IMR-90 (cell line): Measurements from ENCODE around the gene AZGP1. TPM values are rescaled to one million over a fixed set of nuclear protein-coding genes. Genes with fewer than 3 reads are reported as not detected.

Experiments
- ATAC-seq: fragments of 200-7000 bp; cut with Tn5 transposase; 2 replicates; pipeline ENCODE4 v1.9.1; 2020; ENCODE audit warnings: low read depth, mild to moderate bottlenecking, moderate library complexity
- BruUV-seq: library from RNA; stranded (reverse); fragments of 400-500 nt; replicated peaks from 2 replicates; lab custom pipeline; 2021; lab: Mats Ljungman, UMichigan
- CTCF ChIA-PET: fragments of 300-600 bp; formaldehyde crosslinking; extraction: SDS; loops from one replicate; lab custom pipeline; 2021; ENCODE audit warnings: antibody characterized with exemption; lab: Yijun Ruan, JAX
- POLR2A ChIA-PET: fragments of 300-600 bp; sonication (Branson Sonifier 250); formaldehyde crosslinking; loops from one replicate; lab custom pipeline; 2022; ENCODE audit warnings: antibody characterized with exemption; ENCODE audit not compliant: unreplicated experiment; lab: Charles Lee
- DNase-seq: peaks from one replicate; pipeline ENCODE4 v3.0.0; 2013
- H2AFZ ChIP-seq: replicated peaks from 2 replicates; pipeline ENCODE3; 2013; ENCODE audit warnings: low read length, mild to moderate bottlenecking; ENCODE audit not compliant: poor library complexity
- H2AK5ac ChIP-seq: 2 replicates; pipeline ENCODE4 v1.6.1; 2013; ENCODE audit warnings: low read depth, low read length, inconsistent platforms
- H2AK9ac ChIP-seq: replicated peaks from 2 replicates; pipeline ENCODE3; 2013; ENCODE audit warnings: mild to moderate bottlenecking, low read depth, low read length, moderate library complexity; ENCODE audit not compliant: poor library complexity
- H2BK120ac ChIP-seq: 2 replicates; pipeline ENCODE4 v1.6.1; 2013; ENCODE audit warnings: low read depth, low read length, inconsistent platforms
- H2BK15ac ChIP-seq: 3 replicates; pipeline ENCODE4 v1.6.1; 2013; ENCODE audit warnings: low read depth, low read length, inconsistent platforms
- H2BK20ac ChIP-seq: 2 replicates; pipeline ENCODE4 v1.6.1; 2013; ENCODE audit warnings: low read depth, mild to moderate bottlenecking, inconsistent platforms, low read length, moderate library complexity
- H2BK5ac ChIP-seq: 2 replicates; pipeline ENCODE4 v1.6.1; 2013; ENCODE audit warnings: mild to moderate bottlenecking, low read depth, low read length, inconsistent platforms; ENCODE audit not compliant: poor library complexity, severe bottlenecking
- H3K14ac ChIP-seq: replicated peaks from 2 replicates; pipeline ENCODE4 v1.6.1; 2013; ENCODE audit warnings: low read depth, low read length, inconsistent platforms
- H3K18ac ChIP-seq: 2 replicates; pipeline ENCODE4 v1.6.1; 2013; ENCODE audit warnings: low read depth, low read length, control low read depth
- H3K23ac ChIP-seq: 2 replicates; pipeline ENCODE4 v1.6.1; 2013; ENCODE audit warnings: low read depth, low read length, inconsistent platforms
- H3K27ac ChIP-seq: 2 replicates; pipeline ENCODE4 v1.5.1; 2013; ENCODE audit warnings: mild to moderate bottlenecking, control low read depth, low read length; ENCODE audit not compliant: insufficient read depth
- H3K27me3 ChIP-seq: 2 replicates; pipeline ENCODE4 v1.6.1; 2013; ENCODE audit warnings: low read length; ENCODE audit not compliant: control insufficient read depth, insufficient read depth
- H3K36me3 ChIP-seq: 2 replicates; pipeline ENCODE4 v1.6.1; 2013; ENCODE audit warnings: low read length, mixed read lengths; ENCODE audit not compliant: control insufficient read depth, insufficient read depth
- H3K4ac ChIP-seq: 2 replicates; pipeline ENCODE4 v1.6.1; 2013; ENCODE audit warnings: low read depth, low read length, inconsistent platforms
- H3K4me1 ChIP-seq: 2 replicates; pipeline ENCODE4 v1.6.1; 2013; ENCODE audit warnings: low read length, mixed read lengths; ENCODE audit not compliant: control insufficient read depth, insufficient read depth
- H3K4me2 ChIP-seq: 2 replicates; pipeline ENCODE4 v1.6.1; 2013; ENCODE audit warnings: low read depth, mild to moderate bottlenecking, control low read depth, low read length, moderate library complexity
- H3K4me3 ChIP-seq: 2 replicates; pipeline ENCODE4 v1.5.1; 2013; ENCODE audit warnings: low read depth, mild to moderate bottlenecking, control low read depth, low read length, moderate library complexity; ENCODE audit not compliant: insufficient read depth
- H3K56ac ChIP-seq: 2 replicates; pipeline ENCODE4 v1.6.1; 2013; ENCODE audit warnings: low read length, inconsistent platforms; ENCODE audit not compliant: insufficient read depth; ENCODE audit errors: extremely low read depth
- H3K79me1 ChIP-seq, 2 experiments: 2 replicates each; pipeline ENCODE4 v1.6.1; 2013; ENCODE audit warnings: low read length in 2 of 2, inconsistent platforms in 1 of 2, low read depth in 1 of 2
- H3K9ac ChIP-seq: 2 replicates; pipeline ENCODE4 v1.6.1; 2013; ENCODE audit warnings: low read depth, low read length, control low read depth
- H3K9me1 ChIP-seq: 2 replicates; pipeline ENCODE4 v1.6.1; 2013; ENCODE audit warnings: low read length, inconsistent platforms; ENCODE audit not compliant: insufficient read depth
- H3K9me3 ChIP-seq: 2 replicates; pipeline ENCODE4 v1.6.1; 2013; ENCODE audit warnings: low read length; ENCODE audit not compliant: control insufficient read depth, insufficient read depth
- H4K20me1 ChIP-seq: 2 replicates; pipeline ENCODE4 v1.6.1; 2013; ENCODE audit warnings: low read length, inconsistent platforms; ENCODE audit not compliant: insufficient read depth
- H4K5ac ChIP-seq: 2 replicates; pipeline ENCODE4 v1.6.1; 2013; ENCODE audit warnings: mild to moderate bottlenecking, low read depth, low read length, control low read depth
- H4K8ac ChIP-seq, 2 experiments: 2 replicates each; pipeline ENCODE4 v1.6.1; 2013; ENCODE audit warnings: low read depth in 2 of 2, low read length in 2 of 2, control low read depth in 1 of 2, inconsistent platforms in 1 of 2
- H4K91ac ChIP-seq: 2 replicates; pipeline ENCODE4 v1.6.1; 2013; ENCODE audit warnings: low read depth, low read length, inconsistent platforms; ENCODE audit not compliant: insufficient read depth
- BHLHE40 ChIP-seq: fragments of 150-350 bp; IDR thresholded peaks from 2 replicates; pipeline ENCODE4 v1.6.1; 2016; ENCODE audit warnings: mild to moderate bottlenecking, low read depth, low read length
- CEBPB ChIP-seq: IDR thresholded peaks from 2 replicates; pipeline ENCODE4 v1.6.1; 2012; ENCODE audit warnings: low read depth, low read length, improper control_type of control experiment
- CHD1 ChIP-seq: IDR thresholded peaks from 2 replicates; pipeline ENCODE4 v1.6.1; 2012; ENCODE audit warnings: low read depth, low read length, improper control_type of control experiment
- FOS ChIP-seq: fragments of 150-350 bp; IDR thresholded peaks from 2 replicates; pipeline ENCODE4 v1.6.1; 2016; ENCODE audit warnings: low read depth, low read length
- MAFK ChIP-seq: IDR thresholded peaks from 2 replicates; pipeline ENCODE4 v1.6.1; 2012; ENCODE audit warnings: low read depth, low read length, improper control_type of control experiment
- MAZ ChIP-seq: IDR thresholded peaks from 2 replicates; pipeline ENCODE4 v1.6.1; 2012; ENCODE audit warnings: low read depth, mild to moderate bottlenecking, low read length, improper control_type of control experiment, moderate library complexity, borderline replicate concordance
- MXI1 ChIP-seq: IDR thresholded peaks from 2 replicates; pipeline ENCODE4 v1.6.1; 2012; ENCODE audit warnings: low read depth, mild to moderate bottlenecking, low read length, moderate library complexity, borderline replicate concordance
- NFE2L2 ChIP-seq: fragments of 150-350 bp; IDR thresholded peaks from 2 replicates; pipeline ENCODE4 v1.6.1; 2016; ENCODE audit warnings: low read depth, mild to moderate bottlenecking, low read length
- POLR2A ChIP-seq: IDR thresholded peaks from 2 replicates; pipeline ENCODE4 v1.6.1; 2012; ENCODE audit warnings: mild to moderate bottlenecking, low read depth, low read length
- RAD21 ChIP-seq: IDR thresholded peaks from 2 replicates; pipeline ENCODE4 v1.6.1; 2012; ENCODE audit warnings: low read length, improper control_type of control experiment
- RCOR1 ChIP-seq: IDR thresholded peaks from 2 replicates; pipeline ENCODE4 v1.6.1; 2012; ENCODE audit warnings: mild to moderate bottlenecking, low read length, improper control_type of control experiment; ENCODE audit not compliant: insufficient replicate concordance
- RFX5 ChIP-seq: IDR thresholded peaks from 2 replicates; pipeline ENCODE4 v1.8.0; 2012; ENCODE audit warnings: low read depth, mild to moderate bottlenecking, low read length, moderate library complexity
- SMC3 ChIP-seq: fragments of 150-350 bp; IDR thresholded peaks from 2 replicates; pipeline ENCODE4 v1.6.1; 2016; ENCODE audit warnings: low read depth, mild to moderate bottlenecking, antibody characterized with exemption, low read length, moderate library complexity
- WGBS, 2 experiments: methylation state at CpG; one replicate each; pipeline versions ENCODE4 v1.1.5 to v1.1.7; 2013; ENCODE audit warnings: missing lambda C conversion rate in 2 of 2; ENCODE audit not compliant: insufficient read length in 1 of 2; ENCODE audit errors: extremely low coverage in 2 of 2; 5-methylcytosine and 5-hydroxymethylcytosine counted together
- dilution Hi-C: fragments of 300-500 bp; cut with HindIII; formaldehyde crosslinking; loops from one replicate; pipeline ENCODE4 v1.14.3; 2018; ENCODE audit warnings: low sequenced_read_pairs; ENCODE audit not compliant: unreplicated experiment
- in situ Hi-C: fragments of 300-500 bp; cut with MboI; formaldehyde crosslinking; loops from 3 replicates; pipeline ENCODE4 v1.14.3; 2019; ENCODE audit warnings: low sequenced_read_pairs, inconsistent platforms, mixed read lengths
- intact Hi-C: fragments of 100-400 bp; cut with micrococcal nuclease; formaldehyde crosslinking; loops from 2 replicates; pipeline ENCODE4 v1.10.0; 2022
- polyA plus RNA-seq, 3 experiments: library from polyadenylated mRNA; depleted of rRNA; stranded (reverse); fragments of >200 nt; gene quantifications; 2 replicates each; pipeline ENCODE4 v1.2.3, GENCODE V29; 2012; ENCODE audit warnings: low replicate concordance in 1 of 3
- total RNA-seq: library from RNA; depleted of rRNA; stranded (reverse); fragments of >200 nt; gene quantifications from 2 replicates; pipeline ENCODE4 v1.2.3, GENCODE V29; 2012
- TF ChIP-seq, protein P1 (sequence below): fragments of 150-350 bp; IDR thresholded peaks from 2 replicates; pipeline ENCODE4 v1.6.1; 2016; ENCODE audit warnings: low read depth, mild to moderate bottlenecking, low read length, moderate library complexity, borderline replicate concordance
- TF ChIP-seq, protein P2 (sequence below): conservative IDR thresholded peaks from 2 replicates; pipeline ENCODE4 v1.5.1; 2012; ENCODE audit warnings: mild to moderate bottlenecking, low read depth, low read length, improper control_type of control experiment
- TF ChIP-seq, protein P3 (sequence below): fragments of 150-350 bp; IDR thresholded peaks from 2 replicates; pipeline ENCODE4 v1.6.1; 2017; ENCODE audit warnings: mild to moderate bottlenecking, antibody characterized with exemption, low read length, low read depth

Gene AZGP1
- total and polyA plus RNA-seq, 2 of the 4 experiments (the other 2 are of a cell fraction) = not detected

DNA sequence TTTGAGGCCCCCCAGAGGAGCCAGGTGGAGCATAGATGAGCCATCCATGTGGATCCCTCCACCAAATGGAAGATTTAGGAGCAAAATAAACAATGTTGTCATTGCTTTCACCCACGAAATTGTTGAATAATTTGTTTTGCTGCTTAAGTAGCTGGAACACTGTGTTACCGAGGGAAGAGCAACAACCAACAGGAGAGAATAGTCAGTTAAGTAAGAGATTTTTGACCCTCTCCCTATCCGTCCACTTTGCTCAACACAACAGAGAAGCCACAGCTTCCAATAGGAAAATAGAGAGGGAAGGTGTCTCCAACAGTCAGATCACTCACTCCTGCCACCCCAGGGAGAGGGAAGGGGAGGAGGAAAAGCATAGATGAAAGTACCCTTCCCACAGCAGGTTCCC lies 35.7 kb upstream of the AZGP1 start:
- Histone ChIP-seq H3K27ac (no peak overlapping the region), H3K14ac (no peak overlapping the region), H2BK120ac (no peak overlapping the region), H3K23ac (no peak overlapping the region), H2BK15ac (no peak overlapping the region), H3K79me1 (peaks cover 0 to 10% of the 10 kb centered on the region in 2 experiments; a peak in 1 of 4 replicates), H3K9ac (no peak overlapping the region), H3K56ac (no peak overlapping the region), H4K8ac (no peak overlapping the region), H3K18ac (no peak overlapping the region), H3K36me3 (no peaks in the 10 kb centered on the region), H3K4me3 (no peak overlapping the region), H3K4ac (no peak overlapping the region), H2BK20ac (no peak overlapping the region), H2AK5ac (no peak overlapping the region), H2AK9ac (no peak overlapping the region), H3K4me2 (no peak overlapping the region), H3K9me3 (no peaks in the 10 kb centered on the region), H3K4me1 (no peaks in the 10 kb centered on the region), H2BK5ac (no peak overlapping the region), H3K27me3 (peaks cover 12% of the 10 kb centered on the region), H2AFZ (peak overlapping the region; percentile 21), H3K9me1 (peaks cover 6% of the 10 kb centered on the region; the same call in 1 of the 2 replicates), H4K20me1 (peaks cover 8% of the 10 kb centered on the region), H4K5ac (no peak overlapping the region), H4K91ac (no peak overlapping the region)
- intact Hi-C loops (no loop called here), dilution Hi-C loops (no loop called here), in situ Hi-C loops (no loop called here)
- no CpG with 5 or more reads among the region's 3 CpGs for WGBS, 2 experiments
- no peak for ATAC-seq
- TF ChIP-seq, protein P1, sequence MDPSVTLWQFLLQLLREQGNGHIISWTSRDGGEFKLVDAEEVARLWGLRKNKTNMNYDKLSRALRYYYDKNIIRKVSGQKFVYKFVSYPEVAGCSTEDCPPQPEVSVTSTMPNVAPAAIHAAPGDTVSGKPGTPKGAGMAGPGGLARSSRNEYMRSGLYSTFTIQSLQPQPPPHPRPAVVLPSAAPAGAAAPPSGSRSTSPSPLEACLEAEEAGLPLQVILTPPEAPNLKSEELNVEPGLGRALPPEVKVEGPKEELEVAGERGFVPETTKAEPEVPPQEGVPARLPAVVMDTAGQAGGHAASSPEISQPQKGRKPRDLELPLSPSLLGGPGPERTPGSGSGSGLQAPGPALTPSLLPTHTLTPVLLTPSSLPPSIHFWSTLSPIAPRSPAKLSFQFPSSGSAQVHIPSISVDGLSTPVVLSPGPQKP = no peak
- TF ChIP-seq MXI1 (no peak), BHLHE40 (no peak), POLR2A (no peak), RAD21 (no peak), NFE2L2 (no peak), RCOR1 (no peak), MAFK (no peak), MAZ (no peak), CEBPB (no peak), CHD1 (no peak), RFX5 (no peak), SMC3 (no peak), FOS (no peak)
- TF ChIP-seq, protein P2, sequence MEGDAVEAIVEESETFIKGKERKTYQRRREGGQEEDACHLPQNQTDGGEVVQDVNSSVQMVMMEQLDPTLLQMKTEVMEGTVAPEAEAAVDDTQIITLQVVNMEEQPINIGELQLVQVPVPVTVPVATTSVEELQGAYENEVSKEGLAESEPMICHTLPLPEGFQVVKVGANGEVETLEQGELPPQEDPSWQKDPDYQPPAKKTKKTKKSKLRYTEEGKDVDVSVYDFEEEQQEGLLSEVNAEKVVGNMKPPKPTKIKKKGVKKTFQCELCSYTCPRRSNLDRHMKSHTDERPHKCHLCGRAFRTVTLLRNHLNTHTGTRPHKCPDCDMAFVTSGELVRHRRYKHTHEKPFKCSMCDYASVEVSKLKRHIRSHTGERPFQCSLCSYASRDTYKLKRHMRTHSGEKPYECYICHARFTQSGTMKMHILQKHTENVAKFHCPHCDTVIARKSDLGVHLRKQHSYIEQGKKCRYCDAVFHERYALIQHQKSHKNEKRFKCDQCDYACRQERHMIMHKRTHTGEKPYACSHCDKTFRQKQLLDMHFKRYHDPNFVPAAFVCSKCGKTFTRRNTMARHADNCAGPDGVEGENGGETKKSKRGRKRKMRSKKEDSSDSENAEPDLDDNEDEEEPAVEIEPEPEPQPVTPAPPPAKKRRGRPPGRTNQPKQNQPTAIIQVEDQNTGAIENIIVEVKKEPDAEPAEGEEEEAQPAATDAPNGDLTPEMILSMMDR = no peak
- TF ChIP-seq, protein P3, sequence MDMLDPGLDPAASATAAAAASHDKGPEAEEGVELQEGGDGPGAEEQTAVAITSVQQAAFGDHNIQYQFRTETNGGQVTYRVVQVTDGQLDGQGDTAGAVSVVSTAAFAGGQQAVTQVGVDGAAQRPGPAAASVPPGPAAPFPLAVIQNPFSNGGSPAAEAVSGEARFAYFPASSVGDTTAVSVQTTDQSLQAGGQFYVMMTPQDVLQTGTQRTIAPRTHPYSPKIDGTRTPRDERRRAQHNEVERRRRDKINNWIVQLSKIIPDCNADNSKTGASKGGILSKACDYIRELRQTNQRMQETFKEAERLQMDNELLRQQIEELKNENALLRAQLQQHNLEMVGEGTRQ = no peak
- POLR2A ChIA-PET = no interaction called here
- DNase-seq = no peak
- BruUV-seq = no TSS peak
- CTCF ChIA-PET = no interaction called here
